Suprapubic skin (tissue), 4 donors: ENCODE measurements around the gene TMEM81. TPM values are rescaled to one million over a fixed set of nuclear protein-coding genes. Genes with fewer than 3 reads are reported as not detected.

Source experiments
- DNase-seq, 2 donors: peaks; one replicate each; pipeline ENCODE4 v3.0.0-alpha.2; 2019; ENCODE audit warnings: low spot score in 2 of 2
- H3K27ac ChIP-seq: fragments of 200-600 bp; sonication (generic); one replicate; pipeline ENCODE4 v1.5.1; 2019
- H3K27me3 ChIP-seq: fragments of 200-600 bp; sonication (generic); one replicate; pipeline ENCODE4 v1.5.1; 2019
- H3K36me3 ChIP-seq: fragments of 200-600 bp; sonication (generic); one replicate; pipeline ENCODE4 v1.5.1; 2019
- H3K4me1 ChIP-seq: fragments of 200-600 bp; sonication (generic); one replicate; pipeline ENCODE4 v1.5.1; 2019
- H3K4me3 ChIP-seq: fragments of 200-600 bp; sonication (generic); one replicate; pipeline ENCODE4 v1.5.1; 2019; ENCODE audit warnings: mild to moderate bottlenecking
- H3K9me3 ChIP-seq: fragments of 200-600 bp; sonication (generic); one replicate; pipeline ENCODE4 v1.5.1; 2019
- CTCF ChIP-seq, 2 donors: fragments of 200-600 bp in 1 of 2; fragments of 450-650 bp in 1 of 2; sonication (generic) in 1 of 2; IDR thresholded peaks; one replicate each; pipeline ENCODE4 v1.5.1; 2016 to 2019; ENCODE audit warnings: antibody characterized with exemption in 2 of 2, mild to moderate bottlenecking in 1 of 2, moderate library complexity in 1 of 2
- EP300 ChIP-seq: sonication (generic); formaldehyde crosslinking; IDR thresholded peaks from one replicate; pipeline ENCODE4 v1.6.1; 2017; ENCODE audit warnings: antibody characterized with exemption
- POLR2A ChIP-seq, 2 donors: fragments of 450-650 bp; IDR thresholded peaks; one replicate each; pipeline ENCODE4 v1.6.1; 2017; ENCODE audit warnings: antibody characterized with exemption in 2 of 2, mild to moderate bottlenecking in 2 of 2, moderate library complexity in 2 of 2
- POLR2AphosphoS5 ChIP-seq, 3 donors: sonication (generic); formaldehyde crosslinking; IDR thresholded peaks; one replicate each; pipeline ENCODE4 v1.6.1; 2017; ENCODE audit warnings: antibody characterized with exemption in 3 of 3
- WGBS: methylation state at CpG from one replicate; pipeline ENCODE4 v1.1.5; 2018; 5-methylcytosine and 5-hydroxymethylcytosine counted together
- total RNA-seq, 4 donors: library from RNA; depleted of rRNA; stranded (reverse); fragments of >200 nt; gene quantifications; one replicate each; pipeline ENCODE4 v1.1.0, GENCODE V29; 2016

TMEM81 gene
- total RNA-seq, 4 donors from 2014 or later = 0.76 to 4.7 (median 2.8) TPM

GRCh38 chr1:205053296-205053695 lies 31.0 kb downstream of the TMEM81 start:
- Histone ChIP-seq H3K4me3 (no peak overlapping the region), H3K27ac (no peak overlapping the region), H3K9me3 (no peaks in the 10 kb centered on the region), H3K27me3 (peaks cover 3% of the 10 kb centered on the region), H3K4me1 (no peaks in the 10 kb centered on the region), H3K36me3 (no peaks in the 10 kb centered on the region)
- 90% methylated on average over 5 of the region's 5 CpGs for WGBS
- DNase-seq = no peak
- TF ChIP-seq CTCF (IDR thresholded peaks at IDR 0.05) (no peak), POLR2A (IDR thresholded peaks at IDR 0.05) (no peak), EP300 (no peak), POLR2AphosphoS5 (IDR thresholded peaks at IDR 0.05) (no peak)

- no peak for TF ChIP-seq POLR2A (IDR thresholded peaks at IDR 0.05)
- TF ChIP-seq EP300 = no peak
- TF ChIP-seq POLR2AphosphoS5 (IDR thresholded peaks at IDR 0.05) = no peak
- no peak for TF ChIP-seq CTCF (IDR thresholded peaks at IDR 0.05)
- peaks cover 9% of the 10 kb centered on the region for H3K27me3 ChIP-seq
- H3K4me1 ChIP-seq = no peaks in the 10 kb centered on the region
- no peak overlapping the region for H3K4me3 ChIP-seq
- WGBS = 74% methylated on average over 6 of the region's 11 CpGs
- H3K36me3 ChIP-seq = no peaks in the 10 kb centered on the region
- no peak overlapping the region for H3K27ac ChIP-seq
- DNase-seq = no peak
- H3K9me3 ChIP-seq = no peaks in the 10 kb centered on the region
These were observed 31.6 kb downstream of the TMEM81 start for GRCh38 chr1:205052690-205053089.

- Histone ChIP-seq H3K27me3 (peaks cover 40% of the 10 kb centered on the region), H3K9me3 (no peaks in the 10 kb centered on the region), H3K4me1 (no peaks in the 10 kb centered on the region), H3K36me3 (no peaks in the 10 kb centered on the region), H3K27ac (no peak overlapping the region), H3K4me3 (no peak overlapping the region)
- TF ChIP-seq CTCF (IDR thresholded peaks at IDR 0.05) (no peak), EP300 (no peak), POLR2A (IDR thresholded peaks at IDR 0.05) (no peak)
- WGBS = 31% methylated on average over 3 of the region's 6 CpGs
- no peak for DNase-seq
These were observed 34.8 kb downstream of the TMEM81 start for GRCh38 chr1:205049479-205049878.

- DNase-seq = no peak
- TF ChIP-seq POLR2AphosphoS5 (IDR thresholded peaks at IDR 0.05) (no peak), POLR2A (IDR thresholded peaks at IDR 0.05) (no peak), EP300 (no peak), CTCF (IDR thresholded peaks at IDR 0.05) (no peak)
- H3K4me1 ChIP-seq = peaks cover under 1% of the 10 kb centered on the region
- H3K36me3 ChIP-seq = no peaks in the 10 kb centered on the region
- no peaks in the 10 kb centered on the region for H3K9me3 ChIP-seq
- 73% methylated on average over 8 of the region's 9 CpGs for WGBS
- no peak overlapping the region for H3K27ac ChIP-seq
- no peak overlapping the region for H3K4me3 ChIP-seq
- peaks cover 51% of the 10 kb centered on the region for H3K27me3 ChIP-seq
These were observed 35.9 kb downstream of the TMEM81 start for GRCh38 chr1:205048382-205048781.

GRCh38 chr1:205047764-205048231 lies 36.5 kb downstream of the TMEM81 start:
- Histone ChIP-seq H3K4me3 (no peak overlapping the region), H3K27ac (no peak overlapping the region), H3K36me3 (no peaks in the 10 kb centered on the region), H3K4me1 (peaks cover 7% of the 10 kb centered on the region), H3K9me3 (no peaks in the 10 kb centered on the region), H3K27me3 (peaks cover 57% of the 10 kb centered on the region)
- DNase-seq = no peak
- 80% methylated on average over 5 of the region's 5 CpGs for WGBS
- no peak for TF ChIP-seq CTCF (IDR thresholded peaks at IDR 0.05)
- TF ChIP-seq POLR2AphosphoS5 (IDR thresholded peaks at IDR 0.05) = no peak
- no peak for TF ChIP-seq POLR2A (IDR thresholded peaks at IDR 0.05)
- TF ChIP-seq EP300 = no peak
